Lower lobe of right lung (tissue), 1 donor: Measurements from ENCODE around the gene TRIM43. TPM values are rescaled to one million over a fixed set of nuclear protein-coding genes. Genes with fewer than 3 reads are reported as not detected.

Experiments
- total RNA-seq: library from RNA; stranded (reverse); fragmentation: NEBNext Ultra II Directional; extraction: Animal tissue kit (Norgen Biotek cat#: 25700); gene quantifications from one replicate; pipeline ENCODE4 v1.2.1, GENCODE V29; 2021
- donor health status: DM: no; HTN: yes; CAD: no; lungs with severe emphysema.

TRIM43 gene
- total RNA-seq, 1 donor from 2014 or later: not detected

Other genes starting within 250 kb of the TRIM43 start
- 19.4 TPM for gene FAHD2A, start 189.3 kb upstream of the TRIM43 start, total RNA-seq
- not detected for gene TRIM43B, start 107.2 kb upstream of the TRIM43 start, total RNA-seq